H9 (cell line): ENCODE results near the gene DEFB110. TPM values are rescaled to one million over a fixed set of nuclear protein-coding genes. Genes with fewer than 3 reads are reported as not detected.

Source experiments
- DNase-seq: peaks from one replicate; pipeline ENCODE4 v3.0.0-alpha.2; 2017
- H2AFZ ChIP-seq: one replicate; pipeline ENCODE4 v1.6.1; 2013; ENCODE audit warnings: mild to moderate bottlenecking, low read length, control low read depth, moderate library complexity
- H2AK5ac ChIP-seq: 2 replicates; pipeline ENCODE4 v1.6.1; 2013; ENCODE audit warnings: low read length, control low read depth, mixed read lengths; ENCODE audit not compliant: insufficient read length
- H2BK120ac ChIP-seq: one replicate; pipeline ENCODE4 v1.6.1; 2013; ENCODE audit warnings: low read depth, mild to moderate bottlenecking, low read length, control low read depth, inconsistent platforms; ENCODE audit not compliant: poor library complexity, severe bottlenecking
- H2BK12ac ChIP-seq: 2 replicates; pipeline ENCODE4 v1.6.1; 2013; ENCODE audit warnings: low read length, control low read depth, mixed read lengths, low read depth; ENCODE audit not compliant: insufficient read length
- H2BK15ac ChIP-seq: 2 replicates; pipeline ENCODE4 v1.6.1; 2013; ENCODE audit warnings: low read depth, low read length, control low read depth
- H2BK20ac ChIP-seq: one replicate; pipeline ENCODE4 v1.6.1; 2013; ENCODE audit warnings: low read depth, mild to moderate bottlenecking, low read length, control low read depth, inconsistent platforms; ENCODE audit not compliant: poor library complexity, severe bottlenecking
- H2BK5ac ChIP-seq: 2 replicates; pipeline ENCODE4 v1.6.1; 2013; ENCODE audit warnings: low read length, control low read depth, mixed read lengths; ENCODE audit not compliant: insufficient read length
- H3K14ac ChIP-seq: 2 replicates; pipeline ENCODE4 v1.6.1; 2013; ENCODE audit warnings: low read length, control low read depth; ENCODE audit not compliant: insufficient read depth
- H3K18ac ChIP-seq: 2 replicates; pipeline ENCODE4 v1.6.1; 2013; ENCODE audit warnings: low read depth, mild to moderate bottlenecking, mixed read lengths, low read length, control low read depth; ENCODE audit not compliant: insufficient read length
- H3K23ac ChIP-seq: 2 replicates; pipeline ENCODE4 v1.6.1; 2013; ENCODE audit warnings: low read length, control low read depth, mixed read lengths, low read depth; ENCODE audit not compliant: insufficient read length
- H3K23me2 ChIP-seq: 2 replicates; pipeline ENCODE4 v1.6.1; 2013; ENCODE audit warnings: low read depth, mild to moderate bottlenecking, mixed read lengths, low read length, control low read depth; ENCODE audit not compliant: insufficient read length, poor library complexity, severe bottlenecking
- H3K27ac ChIP-seq: 2 replicates; pipeline ENCODE4 v1.5.1; 2013; ENCODE audit warnings: low read length, control low read depth, mixed read lengths, low read depth; ENCODE audit not compliant: insufficient read length
- H3K27me3 ChIP-seq: 2 replicates; pipeline ENCODE4 v1.6.1; 2013; ENCODE audit warnings: low read length, control low read depth, inconsistent platforms; ENCODE audit not compliant: insufficient read depth
- H3K4ac ChIP-seq: 2 replicates; pipeline ENCODE4 v1.6.1; 2013; ENCODE audit warnings: low read depth, mild to moderate bottlenecking, control low read depth, inconsistent platforms, low read length, moderate library complexity
- H3K4me1 ChIP-seq: 2 replicates; pipeline ENCODE4 v1.6.1; 2013; ENCODE audit warnings: low read length, control low read depth, inconsistent platforms; ENCODE audit not compliant: insufficient read depth
- H3K4me2 ChIP-seq: 2 replicates; pipeline ENCODE4 v1.6.1; 2013; ENCODE audit warnings: low read length, control low read depth, mixed read lengths; ENCODE audit not compliant: insufficient read length, insufficient read depth
- H3K56ac ChIP-seq: 2 replicates; pipeline ENCODE4 v1.6.1; 2013; ENCODE audit warnings: low read depth, mild to moderate bottlenecking, mixed read lengths, low read length, control low read depth; ENCODE audit not compliant: insufficient read length
- H3K79me1 ChIP-seq: 2 replicates; pipeline ENCODE4 v1.6.1; 2013; ENCODE audit warnings: low read depth, mild to moderate bottlenecking, moderate library complexity, low read length, control low read depth, inconsistent platforms; ENCODE audit not compliant: insufficient read depth, poor library complexity, severe bottlenecking
- H3K79me2 ChIP-seq: 2 replicates; pipeline ENCODE4 v1.6.1; 2013; ENCODE audit warnings: low read length, control low read depth, inconsistent platforms; ENCODE audit not compliant: insufficient read depth
- H3K9ac ChIP-seq: 2 replicates; pipeline ENCODE4 v1.6.1; 2013; ENCODE audit warnings: low read length, control low read depth, mixed read lengths; ENCODE audit not compliant: insufficient read length; ENCODE audit errors: extremely low read depth
- H3K9me3 ChIP-seq: one replicate; pipeline ENCODE4 v1.6.1; 2013; ENCODE audit warnings: low read depth, low read length, inconsistent platforms; ENCODE audit not compliant: control insufficient read depth
- H3T11ph ChIP-seq: one replicate; pipeline ENCODE4 v1.6.1; 2013; ENCODE audit warnings: mild to moderate bottlenecking, low read length, control low read depth, inconsistent platforms
- H4K20me1 ChIP-seq: one replicate; pipeline ENCODE4 v1.6.1; 2013; ENCODE audit not compliant: control insufficient read depth, insufficient read length, insufficient read depth
- H4K5ac ChIP-seq: 2 replicates; pipeline ENCODE4 v1.6.1; 2013; ENCODE audit warnings: low read depth, mild to moderate bottlenecking, mixed read lengths, low read length, control low read depth; ENCODE audit not compliant: insufficient read length
- H4K8ac ChIP-seq: replicated peaks from 2 replicates; pipeline ENCODE4 v1.6.1; 2013; ENCODE audit warnings: low read length, control low read depth, mixed read lengths, low read depth; ENCODE audit not compliant: insufficient read length
- H4K91ac ChIP-seq: 2 replicates; pipeline ENCODE4 v1.6.1; 2013; ENCODE audit warnings: low read depth, mild to moderate bottlenecking, moderate library complexity, mixed read lengths, low read length, control low read depth; ENCODE audit not compliant: insufficient read length
- H3K27ac Mint-ChIP-seq, 3 experiments: 2 replicates in 2 of 3; 3 replicates in 1 of 3; pipeline ENCODE4 v1.8.0; 2020 to 2021; ENCODE audit warnings: mixed read lengths in 3 of 3, mild to moderate bottlenecking in 1 of 3, moderate library complexity in 1 of 3
- H3K27me3 Mint-ChIP-seq: 2 replicates; pipeline ENCODE4 v1.8.0; 2021; ENCODE audit warnings: low read depth, mild to moderate bottlenecking, moderate library complexity, mixed read lengths
- H3K36me3 Mint-ChIP-seq, 3 experiments: 2 replicates in 2 of 3; 3 replicates in 1 of 3; pipeline ENCODE4 v1.8.0; 2020 to 2021; ENCODE audit warnings: low read depth in 3 of 3, mixed read lengths in 3 of 3; ENCODE audit not compliant: insufficient read depth in 1 of 3
- H3K4me1 Mint-ChIP-seq, 2 experiments: 2 replicates each; pipeline ENCODE4 v1.8.0; 2020; ENCODE audit warnings: mixed read lengths in 2 of 2
- H3K4me3 Mint-ChIP-seq, 2 experiments: 2 replicates in 1 of 2; 3 replicates in 1 of 2; pipeline ENCODE4 v1.8.0; 2020 to 2021; ENCODE audit warnings: mild to moderate bottlenecking in 2 of 2, mixed read lengths in 2 of 2, moderate library complexity in 1 of 2
- H3K9me3 Mint-ChIP-seq, 2 experiments: 2 replicates in 1 of 2; 3 replicates in 1 of 2; pipeline ENCODE4 v1.8.0; 2020; ENCODE audit warnings: mild to moderate bottlenecking in 2 of 2, mixed read lengths in 2 of 2, moderate library complexity in 1 of 2
- WGBS: extraction: QIAGEN DNeasy Blood & Tissue Kit; methylation state at CpG from one replicate; pipeline ENCODE4 v1.1.7; 2013; ENCODE audit warnings: missing lambda C conversion rate, low lambda C conversion rate, mixed read lengths; ENCODE audit not compliant: insufficient read length; ENCODE audit errors: extremely low coverage; 5-methylcytosine and 5-hydroxymethylcytosine counted together
- total RNA-seq: library from RNA; stranded (reverse); gene quantifications from 2 replicates; pipeline ENCODE4 v1.2.1, GENCODE V29; 2021
- TF ChIP-seq, protein P1 (sequence below): fragments of 200-600 bp; sonication (generic); conservative IDR thresholded peaks from 3 replicates; pipeline ENCODE4 v1.8.0; 2021; ENCODE audit warnings: antibody characterized with exemption, mild to moderate bottlenecking

Gene DEFB110
- total RNA-seq, 1 experiment from 2014 or later: not detected

DNA sequence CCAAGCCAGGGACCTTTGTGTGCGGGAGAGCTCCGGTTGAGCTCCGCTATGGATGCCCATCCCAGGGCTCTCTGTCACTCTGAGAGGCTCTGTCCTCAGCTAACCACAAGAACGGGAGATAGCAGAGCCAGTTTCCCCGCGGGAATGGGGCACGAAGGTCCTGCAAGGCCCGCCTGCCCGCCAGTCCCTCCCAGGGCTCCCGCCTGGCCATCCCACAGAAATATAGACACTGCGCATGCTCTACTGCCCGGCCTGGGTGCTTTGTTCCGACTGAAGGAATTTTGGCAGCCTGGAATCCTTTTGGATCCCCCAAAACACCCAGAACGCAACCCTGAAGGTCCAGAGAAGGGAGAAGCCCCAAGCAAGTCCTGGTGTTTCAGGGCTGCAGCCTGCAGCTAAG is 8.6 kb upstream of the DEFB110 start:
- H3K4me3 Mint-ChIP-seq: peak overlapping the region in 1 of 2 experiments; percentile 50; a peak in 2 of 5 replicates
- Histone ChIP-seq H2BK5ac (no peak overlapping the region), H2BK12ac (no peak overlapping the region), H3K56ac (no peak overlapping the region), H4K5ac (no peak overlapping the region), H3K79me1 (no peaks in the 10 kb centered on the region), H3K79me2 (no peaks in the 10 kb centered on the region; the same call in 1 of the 2 replicates), H3K27me3 (no peaks in the 10 kb centered on the region), H3K9me3 (no peaks in the 10 kb centered on the region), H3K4me2 (peak overlapping the region; percentile 10), H3K4ac (no peak overlapping the region), H3K9ac (no peak overlapping the region), H3K14ac (peak overlapping the region; percentile 6; the same call in 1 of the 2 replicates), H2AFZ (no peak overlapping the region), H3K18ac (peak overlapping the region; percentile 19), H3K4me1 (no peaks in the 10 kb centered on the region; the same call in 1 of the 2 replicates), H2BK120ac (no peak overlapping the region), H4K91ac (no peak overlapping the region), H3K23ac (no peak overlapping the region), H2BK15ac (no peak overlapping the region), H2BK20ac (no peak overlapping the region), H3K27ac (no peak overlapping the region), H4K8ac (no peak overlapping the region), H3K23me2 (no peaks in the 10 kb centered on the region), H2AK5ac (no peak overlapping the region), H3T11ph (no peak overlapping the region), H4K20me1 (no peaks in the 10 kb centered on the region)
- H3K27ac Mint-ChIP-seq: peak overlapping the region in 1 of 3 experiments; percentile 88; a peak in 2 of 7 replicates
- DNase-seq: peak; percentile 36
- peaks cover 7 to 9% of the 10 kb centered on the region in 2 experiments for H3K4me1 Mint-ChIP-seq
- no CpG with 5 or more reads among the region's 14 CpGs for WGBS
- TF ChIP-seq, protein P1, sequence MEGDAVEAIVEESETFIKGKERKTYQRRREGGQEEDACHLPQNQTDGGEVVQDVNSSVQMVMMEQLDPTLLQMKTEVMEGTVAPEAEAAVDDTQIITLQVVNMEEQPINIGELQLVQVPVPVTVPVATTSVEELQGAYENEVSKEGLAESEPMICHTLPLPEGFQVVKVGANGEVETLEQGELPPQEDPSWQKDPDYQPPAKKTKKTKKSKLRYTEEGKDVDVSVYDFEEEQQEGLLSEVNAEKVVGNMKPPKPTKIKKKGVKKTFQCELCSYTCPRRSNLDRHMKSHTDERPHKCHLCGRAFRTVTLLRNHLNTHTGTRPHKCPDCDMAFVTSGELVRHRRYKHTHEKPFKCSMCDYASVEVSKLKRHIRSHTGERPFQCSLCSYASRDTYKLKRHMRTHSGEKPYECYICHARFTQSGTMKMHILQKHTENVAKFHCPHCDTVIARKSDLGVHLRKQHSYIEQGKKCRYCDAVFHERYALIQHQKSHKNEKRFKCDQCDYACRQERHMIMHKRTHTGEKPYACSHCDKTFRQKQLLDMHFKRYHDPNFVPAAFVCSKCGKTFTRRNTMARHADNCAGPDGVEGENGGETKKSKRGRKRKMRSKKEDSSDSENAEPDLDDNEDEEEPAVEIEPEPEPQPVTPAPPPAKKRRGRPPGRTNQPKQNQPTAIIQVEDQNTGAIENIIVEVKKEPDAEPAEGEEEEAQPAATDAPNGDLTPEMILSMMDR: no peak
- H3K9me3 Mint-ChIP-seq: 0 out of 5 replicates have a peak, but pooled peaks cover 0 to 2% of the 10 kb centered on the region in 2 experiments
- H3K36me3 Mint-ChIP-seq: peaks cover 0 to 3% (median 0%) of the 10 kb centered on the region in 3 experiments; a peak in 1 of 7 replicates
- peaks cover 1% of the 10 kb centered on the region; the same call in 1 of the 2 replicates for H3K27me3 Mint-ChIP-seq
